GM19452 (cell line): ENCODE data around the gene PRKCQ.

ENCODE experiments used
- ATAC-seq: cut with Tn5 transposase; IDR thresholded peaks from one replicate; pipeline ENCODE4 v1.9.1; 2021; ENCODE audit not compliant: unreplicated experiment

PRKCQ gene

GRCh38 chr10:6579904-6580278 is at the start of gene PRKCQ:
Gene PRKCQ, minus strand, starts transcription at chr10:6580276. Its CDS starts 65,141 bp downstream, at chr10:6515135.
- ATAC-seq = peak; percentile 18

DNA sequence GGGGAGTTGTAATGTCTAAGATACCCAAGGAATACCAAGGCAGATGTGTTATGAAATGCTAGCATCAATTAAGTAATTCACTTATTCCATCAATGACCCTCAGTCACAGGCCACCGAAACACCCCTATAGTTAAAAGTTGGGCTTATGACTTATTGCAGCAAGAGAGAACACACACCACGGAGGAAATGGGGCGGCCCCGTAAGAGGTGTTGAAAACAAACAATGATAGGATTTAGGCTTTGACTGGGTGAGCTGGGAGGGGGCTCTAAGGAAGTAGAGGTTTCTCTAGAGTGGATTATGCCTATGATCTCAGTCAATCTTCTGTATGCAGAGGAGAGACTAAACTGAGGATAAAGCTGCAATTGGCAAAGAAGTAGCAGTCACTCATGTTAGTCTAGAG is 45.4 kb upstream of the PRKCQ start:
- no peak for ATAC-seq

GRCh38 chr10:6624392-6624791 is 44.3 kb upstream of the PRKCQ start:
- ATAC-seq = no peak

- ATAC-seq = no peak
These were observed 42.8 kb upstream of the PRKCQ start for GRCh38 chr10:6622921-6623320.

GRCh38 chr10:6621536-6621935 is 41.5 kb upstream of the PRKCQ start:
- no peak for ATAC-seq

DNA sequence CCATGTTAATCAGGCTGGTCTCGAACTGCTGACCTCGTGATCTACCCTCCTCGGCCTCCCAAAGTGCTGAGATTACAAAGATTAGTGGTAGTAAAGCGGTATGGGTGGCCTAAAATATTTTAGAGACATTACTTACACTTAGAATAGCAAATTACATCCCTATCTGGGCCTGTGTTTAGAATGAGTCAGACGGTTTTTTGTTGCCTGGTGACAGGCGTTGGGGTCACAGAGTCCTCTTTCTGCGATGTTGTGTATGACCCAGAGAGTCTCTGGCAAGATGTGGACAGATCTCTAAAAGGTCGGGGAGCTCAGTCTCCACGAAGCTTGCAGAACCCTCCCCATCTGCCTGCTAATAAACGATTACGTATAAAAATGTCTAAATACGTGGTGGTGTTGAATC is 39.6 kb upstream of the PRKCQ start:
- no peak for ATAC-seq

DNA sequence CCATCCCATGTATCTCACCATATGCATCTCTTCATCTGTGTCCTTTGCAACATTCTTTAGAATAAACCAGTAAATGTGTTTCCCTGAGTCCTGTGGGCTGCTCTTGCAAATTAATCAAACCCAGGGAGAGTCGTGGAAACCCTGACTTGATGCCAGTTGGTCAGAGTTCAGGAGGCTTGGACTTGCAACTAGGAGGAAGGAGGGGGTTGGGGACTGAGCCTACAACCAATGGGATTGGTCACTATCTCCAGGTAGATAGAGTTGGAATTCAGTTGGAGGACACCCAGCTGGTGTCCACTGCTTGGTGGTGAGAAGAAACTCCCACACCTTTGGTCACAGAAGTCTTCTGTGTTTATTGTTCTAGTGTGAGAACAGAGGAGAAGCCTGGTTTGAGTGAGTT is 38.3 kb upstream of the PRKCQ start:
- no peak for ATAC-seq

- no peak for ATAC-seq
These were observed 37.4 kb upstream of the PRKCQ start for GRCh38 chr10:6617309-6618076.

DNA sequence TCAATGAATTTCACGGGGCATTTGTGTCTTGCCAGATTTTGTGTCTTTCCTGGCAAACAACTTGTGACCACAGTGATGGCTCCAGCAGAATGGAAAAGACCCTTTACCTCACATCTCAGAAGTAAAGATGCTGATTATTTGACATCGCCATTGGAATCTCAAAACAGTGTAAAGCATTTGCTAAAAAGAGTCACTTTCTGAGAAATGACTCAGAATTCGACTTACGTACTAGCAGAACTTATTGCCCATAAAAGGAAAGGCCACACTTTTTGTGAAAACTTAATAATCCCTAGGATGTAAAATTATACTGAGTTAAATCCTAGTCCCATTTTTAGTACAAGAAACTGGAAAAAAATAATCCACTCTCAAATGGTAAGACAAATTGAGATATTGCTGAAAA is 35.9 kb upstream of the PRKCQ start:
- no peak for ATAC-seq

DNA sequence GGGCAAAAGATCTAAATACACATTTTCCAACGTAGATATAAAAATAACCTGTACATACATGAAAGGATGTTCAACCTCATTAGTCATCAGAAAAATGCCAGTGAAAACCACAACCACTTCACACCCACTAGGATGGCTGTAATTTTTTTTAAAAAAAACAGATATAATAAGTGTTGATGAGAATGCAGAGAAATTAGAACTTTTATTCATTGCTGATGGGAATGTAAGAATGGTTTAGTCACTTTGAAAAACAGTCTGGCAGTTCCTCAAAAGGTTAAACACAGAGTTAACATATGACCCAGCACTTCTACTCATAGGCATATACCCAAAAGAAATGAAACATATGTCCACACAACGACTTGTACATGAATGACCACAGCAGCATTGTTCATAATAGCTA is 32.3 kb upstream of the PRKCQ start:
- ATAC-seq = no peak

- no peak for ATAC-seq
These were observed 30.6 kb upstream of the PRKCQ start for GRCh38 chr10:6610647-6611046.

DNA sequence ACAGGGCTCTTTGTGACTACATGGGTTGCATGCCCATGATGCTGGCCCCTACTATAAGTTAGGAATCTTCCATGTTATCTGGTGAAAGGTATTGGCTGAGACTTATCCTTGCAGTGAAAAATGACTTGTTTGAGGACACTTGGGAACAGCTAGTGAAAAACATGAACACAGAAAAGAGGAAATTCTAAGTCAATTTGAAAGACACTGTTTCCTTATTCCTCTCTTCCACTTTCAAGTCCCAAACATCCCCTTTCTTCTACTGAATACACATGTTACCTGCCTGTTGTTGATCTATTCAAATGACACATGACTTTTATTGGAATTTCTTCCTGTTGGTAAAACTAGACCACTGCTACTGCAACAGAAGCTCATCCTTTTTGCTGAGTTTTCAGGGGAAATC is 29.5 kb upstream of the PRKCQ start:
- ATAC-seq = no peak

DNA sequence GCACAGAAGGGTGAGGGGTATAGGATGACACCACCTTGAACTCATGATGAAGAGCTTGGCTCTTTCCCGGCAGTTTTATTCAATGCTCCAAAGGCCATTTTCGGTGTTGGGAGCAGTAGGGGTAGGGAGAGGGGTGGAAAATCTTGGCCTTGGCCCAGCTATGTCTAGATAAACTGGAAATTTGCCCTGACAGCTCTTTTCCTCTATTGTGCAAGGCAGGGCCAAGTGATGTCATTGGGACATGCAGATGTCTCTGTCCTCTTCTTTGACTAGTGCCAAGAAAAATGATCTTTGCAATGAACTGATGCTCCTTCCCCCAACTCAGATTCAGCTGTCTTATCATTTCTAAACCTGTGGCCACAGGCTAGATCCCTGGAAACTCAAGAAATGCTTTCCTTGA is 27.7 kb upstream of the PRKCQ start:
- ATAC-seq = no peak

DNA sequence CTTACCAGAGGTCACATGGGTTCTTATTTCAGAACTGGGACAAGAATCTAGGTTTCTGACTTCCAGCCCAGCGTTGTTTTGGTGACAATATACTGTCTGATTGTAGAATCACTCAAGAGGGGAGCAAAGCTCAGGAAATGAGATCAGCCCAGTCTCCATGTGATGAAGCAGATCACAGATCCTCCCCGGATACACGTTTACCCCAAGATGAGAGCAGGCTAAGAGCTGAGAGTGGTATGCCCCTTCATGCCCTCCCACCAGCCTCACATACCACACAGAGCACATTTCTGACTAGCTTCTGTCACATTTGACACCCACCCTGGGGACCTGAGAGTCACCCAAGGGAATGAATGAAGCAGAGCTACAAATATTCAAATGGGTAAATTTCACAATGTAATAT is 27.1 kb upstream of the PRKCQ start:
- ATAC-seq = no peak

- ATAC-seq = no peak
These were observed 23.4 kb upstream of the PRKCQ start for GRCh38 chr10:6603142-6604125.

GRCh38 chr10:6602700-6603084 is 22.6 kb upstream of the PRKCQ start:
- no peak for ATAC-seq

GRCh38 chr10:6602026-6602699 is 22.1 kb upstream of the PRKCQ start:
- no peak for ATAC-seq

DNA sequence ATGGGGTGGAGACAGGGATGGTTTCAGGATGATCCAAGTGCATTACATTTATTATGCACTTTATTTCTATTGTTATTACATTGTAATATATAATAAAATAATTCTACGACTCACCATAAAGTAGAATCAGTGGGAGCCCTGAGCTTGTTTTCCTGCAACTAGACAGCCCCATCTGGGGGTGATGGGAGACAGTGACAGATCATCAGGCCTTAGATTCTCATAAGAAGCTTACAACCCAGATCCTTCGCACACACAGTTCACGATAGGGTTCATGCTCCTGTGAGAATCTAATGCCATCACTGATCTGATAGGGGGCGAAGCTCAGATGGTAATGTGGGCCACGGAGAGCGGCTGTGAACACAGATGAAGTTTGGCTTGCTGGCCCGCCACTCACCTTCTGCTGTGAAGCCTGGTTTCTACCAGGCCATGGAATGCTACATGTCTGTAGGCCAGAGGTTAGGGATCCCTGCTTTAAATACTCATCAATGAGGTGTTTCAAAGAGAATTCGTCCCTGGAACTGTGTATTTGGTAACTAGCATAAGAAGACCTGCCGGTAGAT is 21.2 kb upstream of the PRKCQ start:
- no peak for ATAC-seq

DNA sequence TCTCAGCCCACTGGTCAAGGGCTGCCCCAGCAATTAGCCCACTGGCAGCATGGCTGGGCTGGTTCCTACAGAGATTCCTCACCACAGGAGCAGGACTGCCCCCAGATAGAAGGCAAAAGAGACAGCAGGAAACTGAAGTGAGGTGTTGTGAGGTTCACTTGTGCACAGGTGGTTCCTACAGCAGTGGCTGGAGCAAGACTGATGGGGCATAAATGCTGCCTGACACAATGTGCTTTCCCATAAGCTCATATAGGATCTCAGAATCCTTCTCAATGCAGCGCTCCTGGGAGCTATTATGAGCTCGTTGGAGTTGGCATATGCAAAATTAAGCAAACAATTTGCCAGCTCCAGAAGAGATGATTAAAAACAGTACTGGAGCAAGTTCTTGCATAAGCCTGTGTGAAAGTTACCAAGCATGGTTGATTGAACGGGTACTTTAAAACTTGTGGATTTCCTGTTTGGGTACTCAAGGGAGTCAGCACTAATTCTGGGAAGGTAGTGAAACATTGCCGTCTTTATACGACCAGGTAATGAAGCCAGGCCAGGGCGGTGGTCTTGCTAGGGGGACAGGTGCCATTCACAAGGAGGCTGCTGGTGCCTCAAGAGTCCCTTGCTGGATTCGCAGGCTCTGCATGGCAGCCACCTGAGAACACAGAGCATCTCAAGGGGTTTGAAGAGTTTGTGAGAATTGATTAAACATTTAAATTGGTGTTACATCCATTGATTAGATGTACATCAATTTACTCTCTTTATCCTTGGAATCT is 20.3 kb upstream of the PRKCQ start:
- no peak for ATAC-seq

DNA sequence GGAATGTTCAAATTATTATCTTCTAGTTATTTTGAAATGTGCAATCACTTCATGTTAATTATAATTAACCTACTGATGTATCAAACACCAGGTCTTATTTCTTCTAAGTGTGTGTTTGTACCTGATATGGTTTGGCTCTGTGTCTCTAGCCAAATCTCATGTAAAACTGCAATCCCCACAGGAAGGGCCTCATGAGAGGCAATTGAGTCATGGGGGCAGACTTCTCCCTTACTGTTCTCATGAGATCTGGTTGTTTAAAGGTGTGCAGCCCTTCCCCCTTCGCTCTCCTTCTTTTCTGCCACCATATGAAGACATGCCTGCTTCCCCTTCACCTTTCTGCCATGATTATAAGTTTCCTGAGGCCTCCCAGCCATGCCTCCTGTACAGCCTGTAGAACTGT is 18.6 kb upstream of the PRKCQ start:
- no peak for ATAC-seq

- ATAC-seq = no peak
These were observed 17.4 kb upstream of the PRKCQ start for GRCh38 chr10:6597478-6597877.
